Measurements from ENCODE around the gene NPTX2.

NPTX2 gene

GRCh38 chr7:98622926-98623325 is 5.8 kb downstream of the NPTX2 start:
- H3K36me3 ChIP-seq (ENCODE audit: control insufficient read depth, insufficient read depth, low read length): no peaks in the 10 kb centered on the region
- H3K4me3 ChIP-seq (ENCODE audit: low read length): no peak overlapping the region
- H3K27ac ChIP-seq (ENCODE audit: low read depth, low read length): no peak overlapping the region
- no peak overlapping the region for H3K9ac ChIP-seq (ENCODE audit: low read length)
- H3K27me3 ChIP-seq (ENCODE audit: control insufficient read depth, insufficient read depth, low read length): peaks cover 8% of the 10 kb centered on the region
- no peaks in the 10 kb centered on the region for H3K4me1 ChIP-seq (ENCODE audit: control insufficient read depth, insufficient read depth, low read length)

DNA sequence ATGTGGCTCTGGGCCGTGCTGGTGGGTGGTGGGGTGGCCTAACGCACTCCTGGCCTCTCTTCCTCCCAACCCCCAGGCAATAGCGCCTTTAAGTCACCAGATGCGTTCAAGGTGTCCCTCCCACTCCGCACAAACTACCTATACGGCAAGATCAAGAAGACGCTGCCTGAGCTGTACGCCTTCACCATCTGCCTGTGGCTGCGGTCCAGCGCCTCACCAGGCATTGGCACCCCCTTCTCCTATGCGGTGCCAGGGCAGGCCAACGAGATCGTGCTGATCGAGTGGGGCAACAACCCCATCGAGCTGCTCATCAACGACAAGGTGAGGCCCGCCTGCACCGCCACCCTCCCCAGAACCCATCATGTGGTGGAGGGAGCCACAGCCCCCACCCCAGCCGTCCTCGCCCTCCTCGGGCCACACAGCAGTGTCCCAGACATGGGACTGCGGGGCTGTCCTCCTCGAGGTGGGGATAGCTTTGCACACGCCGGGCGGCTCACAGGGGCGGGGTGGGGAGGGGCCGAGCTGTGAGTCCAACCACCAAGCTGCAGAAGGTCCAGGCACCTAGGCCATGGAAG is 7.8 kb downstream of the NPTX2 start:
- Histone ChIP-seq H3K9ac (ENCODE audit: low read length) (no peak overlapping the region), H3K36me3 (ENCODE audit: control insufficient read depth, insufficient read depth, low read length) (no peaks in the 10 kb centered on the region), H3K4me3 (ENCODE audit: low read length) (no peak overlapping the region), H3K27ac (ENCODE audit: low read depth, low read length) (no peak overlapping the region), H3K4me1 (ENCODE audit: control insufficient read depth, insufficient read depth, low read length) (no peaks in the 10 kb centered on the region), H3K27me3 (ENCODE audit: control insufficient read depth, insufficient read depth, low read length) (peaks cover 5% of the 10 kb centered on the region)

DNA sequence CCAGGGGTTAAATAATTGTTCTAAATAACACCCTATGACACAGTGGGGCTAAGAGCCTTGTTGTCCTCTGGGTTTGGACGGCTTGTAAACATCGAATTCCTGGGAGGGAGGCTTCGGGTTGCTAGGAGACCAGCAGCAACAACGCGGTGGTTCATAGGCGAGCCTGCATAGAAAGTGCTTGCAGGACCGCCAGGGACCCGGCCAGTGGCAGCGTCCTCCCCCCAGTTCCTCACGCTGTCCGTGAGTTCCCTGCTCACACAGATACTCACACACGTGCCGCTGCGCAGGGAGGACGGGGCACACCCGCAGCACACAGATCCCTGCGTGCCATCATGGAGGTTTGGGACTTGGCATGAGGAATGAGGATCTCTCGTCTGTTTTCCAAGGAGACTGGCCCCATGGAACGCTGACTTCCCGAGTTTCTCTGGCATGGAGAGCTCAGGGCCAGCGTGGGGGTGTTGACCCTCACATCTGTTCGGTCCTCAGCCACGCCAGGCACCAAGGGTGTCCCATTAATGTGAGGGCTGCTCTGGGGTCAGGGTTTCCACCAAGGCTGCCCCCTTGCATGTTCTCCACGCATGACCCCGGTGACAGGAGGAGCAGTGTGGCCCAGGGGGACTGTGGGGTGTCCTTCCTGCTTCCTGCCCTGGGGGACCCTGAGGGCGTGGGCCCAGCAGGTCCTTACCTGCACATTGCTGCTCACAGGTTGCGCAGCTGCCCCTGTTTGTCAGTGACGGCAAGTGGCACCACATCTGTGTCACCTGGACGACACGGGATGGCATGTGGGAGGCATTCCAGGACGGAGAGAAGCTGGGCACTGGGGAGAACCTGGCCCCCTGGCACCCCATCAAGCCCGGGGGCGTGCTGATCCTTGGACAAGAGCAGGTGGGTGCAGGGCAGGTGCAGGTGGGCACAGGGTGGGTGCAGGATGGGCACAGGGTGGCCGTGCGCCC is 9.7 kb downstream of the NPTX2 start:
- H3K9ac ChIP-seq (ENCODE audit: low read length): no peak overlapping the region
- no peaks in the 10 kb centered on the region for H3K4me1 ChIP-seq (ENCODE audit: control insufficient read depth, insufficient read depth, low read length)
- no peak overlapping the region for H3K27ac ChIP-seq (ENCODE audit: low read depth, low read length)
- no peaks in the 10 kb centered on the region for H3K36me3 ChIP-seq (ENCODE audit: control insufficient read depth, insufficient read depth, low read length)
- no peaks in the 10 kb centered on the region for H3K27me3 ChIP-seq (ENCODE audit: control insufficient read depth, insufficient read depth, low read length)
- H3K4me3 ChIP-seq (ENCODE audit: low read length): no peak overlapping the region

- H3K27me3 ChIP-seq (ENCODE audit: control insufficient read depth, insufficient read depth, low read length): no peaks in the 10 kb centered on the region
- H3K9ac ChIP-seq (ENCODE audit: low read length): no peak overlapping the region
- no peaks in the 10 kb centered on the region for H3K4me1 ChIP-seq (ENCODE audit: control insufficient read depth, insufficient read depth, low read length)
- H3K27ac ChIP-seq (ENCODE audit: low read depth, low read length): no peak overlapping the region
- no peaks in the 10 kb centered on the region for H3K36me3 ChIP-seq (ENCODE audit: control insufficient read depth, insufficient read depth, low read length)
- H3K4me3 ChIP-seq (ENCODE audit: low read length): no peak overlapping the region
These were observed 10.3 kb downstream of the NPTX2 start for GRCh38 chr7:98627413-98627790.

DNA sequence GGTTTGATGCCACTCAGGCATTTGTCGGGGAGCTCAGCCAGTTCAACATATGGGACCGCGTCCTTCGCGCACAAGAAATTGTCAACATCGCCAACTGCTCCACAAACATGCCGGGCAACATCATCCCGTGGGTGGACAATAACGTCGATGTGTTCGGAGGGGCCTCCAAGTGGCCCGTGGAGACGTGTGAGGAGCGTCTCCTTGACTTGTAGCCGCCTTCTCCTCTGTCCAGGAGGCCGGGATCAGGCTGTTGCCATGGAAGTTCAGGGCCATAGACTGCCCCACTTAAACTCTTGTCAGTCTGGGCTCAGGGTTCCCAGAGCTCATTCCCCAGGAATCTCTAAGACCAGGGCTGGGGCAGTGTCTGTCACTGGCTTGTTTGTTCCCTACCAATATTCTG is 11.3 kb downstream of the NPTX2 start:
- no peak overlapping the region for H3K9ac ChIP-seq (ENCODE audit: low read length)
- no peaks in the 10 kb centered on the region for H3K4me1 ChIP-seq (ENCODE audit: control insufficient read depth, insufficient read depth, low read length)
- no peaks in the 10 kb centered on the region for H3K36me3 ChIP-seq (ENCODE audit: control insufficient read depth, insufficient read depth, low read length)
- no peak overlapping the region for H3K4me3 ChIP-seq (ENCODE audit: low read length)
- no peak overlapping the region for H3K27ac ChIP-seq (ENCODE audit: low read depth, low read length)
- no peaks in the 10 kb centered on the region for H3K27me3 ChIP-seq (ENCODE audit: control insufficient read depth, insufficient read depth, low read length)

- Histone ChIP-seq H3K36me3 (ENCODE audit: control insufficient read depth, insufficient read depth, low read length) (no peaks in the 10 kb centered on the region), H3K4me1 (ENCODE audit: control insufficient read depth, insufficient read depth, low read length) (no peaks in the 10 kb centered on the region), H3K27ac (ENCODE audit: low read depth, low read length) (no peak overlapping the region), H3K27me3 (ENCODE audit: control insufficient read depth, insufficient read depth, low read length) (no peaks in the 10 kb centered on the region), H3K4me3 (ENCODE audit: low read length) (no peak overlapping the region), H3K9ac (ENCODE audit: low read length) (no peak overlapping the region)
These were observed 11.9 kb downstream of the NPTX2 start for GRCh38 chr7:98629001-98629431.

DNA sequence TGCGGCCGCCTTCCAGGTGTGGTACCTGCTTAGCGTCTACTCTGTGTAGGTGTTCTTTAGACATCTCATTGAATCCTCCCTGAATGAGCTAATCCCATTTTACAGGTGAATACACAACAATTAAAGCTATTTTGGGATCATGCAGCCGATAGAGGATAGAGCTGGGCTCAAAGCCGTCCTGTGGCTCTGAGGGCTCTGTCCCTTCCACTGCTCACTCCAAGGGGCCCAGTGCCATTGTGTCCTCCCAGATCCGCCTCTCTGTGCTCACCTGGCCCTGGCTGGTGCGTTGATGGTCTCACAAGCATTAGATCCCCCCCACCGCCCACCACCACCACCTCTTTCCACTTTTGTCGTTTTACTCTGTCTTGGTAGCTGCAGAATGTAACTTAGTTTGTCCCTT is 13.1 kb downstream of the NPTX2 start:
- H3K27ac ChIP-seq (ENCODE audit: low read depth, low read length): no peak overlapping the region
- no peaks in the 10 kb centered on the region for H3K36me3 ChIP-seq (ENCODE audit: control insufficient read depth, insufficient read depth, low read length)
- H3K27me3 ChIP-seq (ENCODE audit: control insufficient read depth, insufficient read depth, low read length): no peaks in the 10 kb centered on the region
- H3K4me1 ChIP-seq (ENCODE audit: control insufficient read depth, insufficient read depth, low read length): no peaks in the 10 kb centered on the region
- no peak overlapping the region for H3K9ac ChIP-seq (ENCODE audit: low read length)
- no peak overlapping the region for H3K4me3 ChIP-seq (ENCODE audit: low read length)

DNA sequence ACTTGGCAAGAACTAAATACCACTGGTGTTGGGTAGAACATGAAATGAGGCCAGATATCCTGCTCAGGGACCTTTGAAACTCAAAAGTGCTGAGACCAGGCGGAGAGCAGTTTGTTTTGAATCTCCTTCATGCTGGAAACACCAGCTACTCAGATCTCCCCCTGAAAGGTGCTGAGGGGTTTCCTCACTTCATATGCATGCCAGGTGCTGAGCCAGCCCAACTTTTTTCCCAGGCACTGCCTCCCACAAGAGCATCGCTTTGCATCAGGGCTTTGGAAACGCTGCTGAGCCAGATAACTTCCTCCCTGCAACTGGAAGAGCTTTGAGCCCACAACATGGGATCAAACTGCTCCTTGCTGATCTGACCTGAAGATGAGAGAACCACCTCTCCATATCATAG is 13.7 kb downstream of the NPTX2 start:
- Histone ChIP-seq H3K36me3 (ENCODE audit: control insufficient read depth, insufficient read depth, low read length) (no peaks in the 10 kb centered on the region), H3K27me3 (ENCODE audit: control insufficient read depth, insufficient read depth, low read length) (no peaks in the 10 kb centered on the region), H3K4me3 (ENCODE audit: low read length) (no peak overlapping the region), H3K4me1 (ENCODE audit: control insufficient read depth, insufficient read depth, low read length) (no peaks in the 10 kb centered on the region), H3K27ac (ENCODE audit: low read depth, low read length) (no peak overlapping the region), H3K9ac (ENCODE audit: low read length) (no peak overlapping the region)

DNA sequence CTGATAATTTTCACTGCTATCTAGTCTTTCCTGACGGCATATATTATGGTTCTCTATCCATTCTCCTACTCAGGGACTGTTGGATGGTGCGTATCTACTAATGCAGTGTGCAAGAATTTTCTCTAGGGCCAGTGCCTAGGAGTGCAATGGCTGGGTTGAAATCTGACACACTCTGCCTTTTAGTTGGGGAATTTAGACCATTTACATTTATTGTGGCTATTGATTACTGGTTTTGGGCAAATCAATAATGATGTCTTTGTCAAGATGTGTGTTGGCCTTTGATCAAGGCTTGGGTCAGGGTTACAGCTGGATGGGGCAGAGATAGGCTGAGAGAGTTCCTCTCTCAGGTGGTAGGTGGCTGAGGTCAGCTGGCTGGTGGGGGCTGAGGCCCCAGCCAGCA is 21.8 kb downstream of the NPTX2 start:
- Histone ChIP-seq H3K4me3 (ENCODE audit: low read length) (no peak overlapping the region), H3K9ac (ENCODE audit: low read length) (no peak overlapping the region), H3K4me1 (ENCODE audit: control insufficient read depth, insufficient read depth, low read length) (no peaks in the 10 kb centered on the region), H3K27ac (ENCODE audit: low read depth, low read length) (no peak overlapping the region), H3K27me3 (ENCODE audit: control insufficient read depth, insufficient read depth, low read length) (no peaks in the 10 kb centered on the region), H3K36me3 (ENCODE audit: control insufficient read depth, insufficient read depth, low read length) (no peaks in the 10 kb centered on the region)

DNA sequence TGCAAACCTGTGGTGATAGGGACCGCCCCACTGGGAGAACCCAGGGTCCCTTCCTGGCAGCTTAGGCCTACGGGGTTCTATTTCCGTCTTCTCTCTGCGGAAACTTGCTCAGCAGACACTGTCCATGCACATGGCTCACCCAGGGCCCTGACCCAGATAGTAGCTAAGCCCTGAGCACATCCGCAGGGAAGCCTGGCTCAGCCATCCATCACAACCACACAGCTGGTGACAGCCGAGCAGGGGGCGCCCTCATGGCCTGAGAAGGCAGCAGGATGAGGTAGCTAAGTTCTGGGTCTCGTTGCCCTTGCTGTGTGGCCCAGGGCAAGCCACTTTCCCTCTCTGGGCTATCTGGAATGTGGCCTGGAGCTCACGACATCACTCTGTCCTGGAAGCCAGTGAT is 23.3 kb downstream of the NPTX2 start:
- no peak overlapping the region for H3K9ac ChIP-seq (ENCODE audit: low read length)
- no peaks in the 10 kb centered on the region for H3K27me3 ChIP-seq (ENCODE audit: control insufficient read depth, insufficient read depth, low read length)
- no peak overlapping the region for H3K27ac ChIP-seq (ENCODE audit: low read depth, low read length)
- H3K4me1 ChIP-seq (ENCODE audit: control insufficient read depth, insufficient read depth, low read length): no peaks in the 10 kb centered on the region
- H3K36me3 ChIP-seq (ENCODE audit: control insufficient read depth, insufficient read depth, low read length): no peaks in the 10 kb centered on the region
- no peak overlapping the region for H3K4me3 ChIP-seq (ENCODE audit: low read length)

GRCh38 chr7:98641646-98642500 is 24.8 kb downstream of the NPTX2 start:
- Histone ChIP-seq H3K4me1 (ENCODE audit: control insufficient read depth, insufficient read depth, low read length) (no peaks in the 10 kb centered on the region), H3K9ac (ENCODE audit: low read length) (no peak overlapping the region), H3K27ac (ENCODE audit: low read depth, low read length) (no peak overlapping the region)

GRCh38 chr7:98643236-98643985 is 26.3 kb downstream of the NPTX2 start:
- Histone ChIP-seq H3K27ac (ENCODE audit: low read depth, low read length) (no peak overlapping the region), H3K9ac (ENCODE audit: low read length) (no peak overlapping the region), H3K4me1 (ENCODE audit: control insufficient read depth, insufficient read depth, low read length) (no peaks in the 10 kb centered on the region), H3K36me3 (ENCODE audit: control insufficient read depth, insufficient read depth, low read length) (no peaks in the 10 kb centered on the region), H3K27me3 (ENCODE audit: control insufficient read depth, insufficient read depth, low read length) (no peaks in the 10 kb centered on the region), H3K4me3 (ENCODE audit: low read length) (no peak overlapping the region)

More at GRCh38 chr7:98641646-98642500, 24.8 kb downstream of the NPTX2 start:
- Histone ChIP-seq H3K27me3 (ENCODE audit: control insufficient read depth, insufficient read depth, low read length) (no peaks in the 10 kb centered on the region), H3K4me3 (ENCODE audit: low read length) (no peak overlapping the region), H3K36me3 (ENCODE audit: control insufficient read depth, insufficient read depth, low read length) (no peaks in the 10 kb centered on the region)

Measured in rectal smooth muscle tissue (tissue), 1 donor.